ENCODE results near the gene STAMBPL1.

STAMBPL1 gene

GRCh38 chr10:88843171-88843570, 36.9 kb upstream of the STAMBPL1 start:
- H3K4me3 ChIP-seq (ENCODE audit: low read length), result no peak overlapping the region
- DNase-seq (ENCODE audit: low read depth), result no peak
- no peak for TF ChIP-seq CTCF (IDR thresholded peaks at IDR 0.05; ENCODE audit: insufficient read depth, low read depth, low read length, missing control alignments)

GRCh38 chr10:88848499-88848898, 31.5 kb upstream of the STAMBPL1 start:
- no peak overlapping the region for H3K4me3 ChIP-seq (ENCODE audit: low read length)
- peak; percentile 82 for DNase-seq (ENCODE audit: low read depth)
- TF ChIP-seq CTCF (IDR thresholded peaks at IDR 0.05; ENCODE audit: insufficient read depth, low read depth, low read length, missing control alignments), result no peak

GRCh38 chr10:88849234-88849633, 30.8 kb upstream of the STAMBPL1 start:
- no peak overlapping the region for H3K4me3 ChIP-seq (ENCODE audit: low read length)
- no peak for TF ChIP-seq CTCF (IDR thresholded peaks at IDR 0.05; ENCODE audit: insufficient read depth, low read depth, low read length, missing control alignments)
- DNase-seq (ENCODE audit: low read depth), result peak; percentile 63

GRCh38 chr10:88850712-88851111, 29.3 kb upstream of the STAMBPL1 start:
- DNase-seq (ENCODE audit: low read depth), result peak; percentile 61
- peak overlapping the region; percentile 38 for H3K4me3 ChIP-seq (ENCODE audit: low read length)
- no peak for TF ChIP-seq CTCF (IDR thresholded peaks at IDR 0.05; ENCODE audit: insufficient read depth, low read depth, low read length, missing control alignments)

GRCh38 chr10:88851706-88852105, 28.3 kb upstream of the STAMBPL1 start, which contains the start of gene ANKRD22:
TSS of gene ANKRD22 (minus strand) at chr10:88851844. CDS start at chr10:88851607, 237 bp downstream.
- H3K4me3 ChIP-seq (ENCODE audit: low read length), result peak within 1 kb of the TSS; percentile 38
- no peak for TF ChIP-seq CTCF (IDR thresholded peaks at IDR 0.05; ENCODE audit: insufficient read depth, low read depth, low read length, missing control alignments)
- DNase-seq (ENCODE audit: low read depth), result peak; percentile 99

- DNase-seq (ENCODE audit: low read depth), result no peak
- TF ChIP-seq CTCF (IDR thresholded peaks at IDR 0.05; ENCODE audit: insufficient read depth, low read depth, low read length, missing control alignments), result no peak
- H3K4me3 ChIP-seq (ENCODE audit: low read length), result no peak overlapping the region
Measured at GRCh38 chr10:88852327-88852726, 27.7 kb upstream of the STAMBPL1 start.

- DNase-seq (ENCODE audit: low read depth), result no peak
- no peak for TF ChIP-seq CTCF (IDR thresholded peaks at IDR 0.05; ENCODE audit: insufficient read depth, low read depth, low read length, missing control alignments)
Measured at GRCh38 chr10:88853155-88853881, 26.7 kb upstream of the STAMBPL1 start.

More at GRCh38 chr10:88853155-88853881, 26.7 kb upstream of the STAMBPL1 start:
- no peak overlapping the region for H3K4me3 ChIP-seq (ENCODE audit: low read length)

Measured in epithelial cell of esophagus (primary cell).